Measurements from ENCODE around the gene RIPK3.
A peak's percentile ranks its signal among the peaks of the same experiment; 100 is the strongest.

GRCh38 chr14:24381363-24382063 is 41.7 kb upstream of the RIPK3 start:
- TF ChIP-seq CTCF (conservative IDR thresholded peaks at IDR 0.05; ENCODE audit: low read depth in 2 of 2), result 0 out of 4 replicates have a peak, but pooled peaks of 1 of the 2 experiments have one; percentile 2
- TF ChIP-seq POLR2AphosphoS5 (IDR thresholded peaks at IDR 0.05; ENCODE audit: low read depth), result no peak
- no peak for TF ChIP-seq EZH2 (IDR thresholded peaks at IDR 0.05; ENCODE audit: low read depth, unreplicated experiment)
- no peak for TF ChIP-seq CREB1 (CRISPR knock-in tag; IDR thresholded peaks at IDR 0.05; ENCODE audit: low read depth)
- no peak for TF ChIP-seq REST (IDR thresholded peaks at IDR 0.05; ENCODE audit: unreplicated experiment)
- no peak for TF ChIP-seq STAT1 (IDR thresholded peaks at IDR 0.05; ENCODE audit: unreplicated experiment)
